Stimulated activated naive CD8-positive, alpha-beta T cell treated with anti-CD3 and anti-CD28 coated beads, Interleukin-15, amount 100 ng/mL, for 72 hours (primary cell): Measurements from ENCODE around the gene SLC7A11.
A peak's percentile ranks its signal among the peaks of the same experiment; 100 is the strongest.

Source experiments
- ATAC-seq: fragments of 150-1000 bp; cut with Tn5 transposase; 2 replicates; pipeline ENCODE4 v1.10.0; 2021; ENCODE audit warnings: mild to moderate bottlenecking, moderate library complexity
- DNase-seq, 2 donors: peaks; one replicate each; pipeline ENCODE4 v3.0.0; 2021 to 2022
- H3K27ac Mint-ChIP-seq, 2 donors: one replicate each; pipeline ENCODE4 v1.8.0; 2022; ENCODE audit warnings: mild to moderate bottlenecking in 2 of 2, mixed read lengths in 2 of 2, moderate library complexity in 2 of 2
- H3K27me3 Mint-ChIP-seq: one replicate; pipeline ENCODE4 v1.8.0; 2022; ENCODE audit warnings: mixed read lengths
- H3K4me1 Mint-ChIP-seq: one replicate; pipeline ENCODE4 v1.8.0; 2022; ENCODE audit warnings: mild to moderate bottlenecking, mixed read lengths
- H3K4me3 Mint-ChIP-seq, 2 donors: one replicate each; pipeline ENCODE4 v1.8.0; 2022; ENCODE audit warnings: mild to moderate bottlenecking in 2 of 2, mixed read lengths in 2 of 2, moderate library complexity in 1 of 2
- H3K9me3 Mint-ChIP-seq, 2 donors: one replicate each; pipeline ENCODE4 v1.8.0; 2022; ENCODE audit warnings: mixed read lengths in 2 of 2

The SLC7A11 gene

DNA sequence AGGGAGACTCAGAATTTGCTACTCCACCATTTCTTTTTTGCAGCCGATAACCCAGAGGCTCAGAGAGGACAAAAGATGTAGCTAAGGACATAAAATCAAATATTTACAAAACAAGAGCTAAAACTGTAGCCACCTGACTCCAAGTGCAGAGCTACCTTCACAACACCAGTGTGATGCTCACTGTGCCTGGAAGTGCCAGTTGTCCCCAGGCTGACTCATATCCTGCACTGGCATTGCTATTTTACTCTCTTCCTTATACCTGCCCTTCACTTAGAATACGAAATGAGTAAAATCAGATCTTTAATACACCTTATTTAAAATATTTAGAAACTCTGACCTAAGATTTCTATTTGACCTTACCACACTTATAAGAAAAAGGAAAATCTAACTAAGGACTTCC, 39.5 kb downstream of the SLC7A11 start:
- no peak overlapping the region for H3K27ac Mint-ChIP-seq
- H3K27me3 Mint-ChIP-seq, result no peaks in the 10 kb centered on the region
- no peaks in the 10 kb centered on the region for H3K4me1 Mint-ChIP-seq
- H3K9me3 Mint-ChIP-seq, result no peaks in the 10 kb centered on the region
- H3K4me3 Mint-ChIP-seq, result no peak overlapping the region
- ATAC-seq (no peak), DNase-seq (no peak)

DNA sequence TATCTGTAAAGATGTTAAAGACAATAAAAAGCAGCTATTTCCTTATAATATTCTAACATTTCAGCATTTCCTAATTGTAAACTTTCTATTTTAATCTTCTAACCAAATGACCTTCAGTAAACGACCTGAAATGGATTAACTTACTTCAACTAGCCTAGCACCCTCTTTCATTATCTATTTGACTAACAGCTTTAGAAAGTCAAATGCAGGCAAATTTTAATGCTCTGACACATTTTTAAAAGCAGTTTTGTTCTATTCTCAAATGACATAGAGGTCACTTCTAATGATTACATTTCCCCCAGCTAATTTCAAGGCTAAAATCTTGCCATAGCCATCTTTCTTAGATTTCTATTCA, 41.9 kb downstream of the SLC7A11 start:
- no peak for DNase-seq
- no peaks in the 10 kb centered on the region for H3K27me3 Mint-ChIP-seq

GRCh38 chr4:138199568-138200235, 42.4 kb downstream of the SLC7A11 start:
- H3K27ac Mint-ChIP-seq, result no peak overlapping the region
- no peak for DNase-seq
- H3K4me1 Mint-ChIP-seq, result no peaks in the 10 kb centered on the region
- no peak overlapping the region for H3K4me3 Mint-ChIP-seq
- ATAC-seq, result no peak
- no peaks in the 10 kb centered on the region for H3K9me3 Mint-ChIP-seq
- no peaks in the 10 kb centered on the region for H3K27me3 Mint-ChIP-seq

More for the DNA sequence above, 41.9 kb downstream of the SLC7A11 start:
- H3K9me3 Mint-ChIP-seq, result no peaks in the 10 kb centered on the region
- no peak overlapping the region for H3K27ac Mint-ChIP-seq
- no peak for ATAC-seq
- no peak overlapping the region for H3K4me3 Mint-ChIP-seq
- no peaks in the 10 kb centered on the region for H3K4me1 Mint-ChIP-seq

DNA sequence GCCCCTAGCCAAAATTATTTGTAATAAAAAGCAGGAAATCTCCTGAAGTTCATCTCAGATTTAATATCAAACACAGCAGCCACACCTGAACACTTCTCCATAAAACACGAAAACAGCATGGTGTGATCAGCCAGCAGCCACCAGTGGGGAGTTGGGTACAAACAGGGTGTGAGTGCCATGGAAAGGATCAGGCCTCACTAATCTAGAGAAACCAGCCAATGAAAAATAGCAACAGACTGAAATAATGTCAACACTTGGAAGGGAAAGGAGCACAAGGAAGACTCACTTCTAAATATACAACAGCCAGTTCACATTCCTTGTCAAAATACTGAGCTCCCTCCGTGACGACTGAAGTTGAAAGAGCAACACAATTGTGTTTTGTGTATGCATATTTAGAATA, 46.0 kb downstream of the SLC7A11 start:
- no peak for ATAC-seq
- Mint-ChIP-seq H3K4me3 (no peak overlapping the region), H3K4me1 (no peaks in the 10 kb centered on the region), H3K9me3 (no peaks in the 10 kb centered on the region), H3K27ac (no peak overlapping the region), H3K27me3 (no peaks in the 10 kb centered on the region)
- no peak for DNase-seq

DNA sequence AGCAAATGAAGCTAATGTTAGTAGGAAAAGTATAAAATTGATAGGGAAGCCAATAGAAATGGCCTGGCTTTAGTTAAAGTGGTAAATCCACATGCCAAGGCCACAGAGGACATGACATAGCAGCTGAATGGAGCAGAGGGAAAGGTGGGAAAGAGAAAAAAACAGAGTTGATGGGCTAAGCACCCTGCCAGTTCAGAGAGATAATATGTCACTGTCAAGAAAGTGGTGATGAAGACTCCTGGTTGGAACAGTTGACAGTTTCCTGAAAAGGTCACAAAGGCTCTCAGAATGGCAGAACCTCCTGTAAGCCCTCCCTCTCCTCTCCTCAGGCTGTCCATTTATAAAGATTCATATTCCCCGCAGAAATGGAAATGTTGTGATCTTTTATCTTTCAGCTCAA, 48.2 kb downstream of the SLC7A11 start:
- Mint-ChIP-seq H3K4me1 (no peaks in the 10 kb centered on the region), H3K27me3 (no peaks in the 10 kb centered on the region), H3K4me3 (no peak overlapping the region), H3K27ac (no peak overlapping the region), H3K9me3 (no peaks in the 10 kb centered on the region)
- ATAC-seq, result no peak
- DNase-seq, result no peak

DNA sequence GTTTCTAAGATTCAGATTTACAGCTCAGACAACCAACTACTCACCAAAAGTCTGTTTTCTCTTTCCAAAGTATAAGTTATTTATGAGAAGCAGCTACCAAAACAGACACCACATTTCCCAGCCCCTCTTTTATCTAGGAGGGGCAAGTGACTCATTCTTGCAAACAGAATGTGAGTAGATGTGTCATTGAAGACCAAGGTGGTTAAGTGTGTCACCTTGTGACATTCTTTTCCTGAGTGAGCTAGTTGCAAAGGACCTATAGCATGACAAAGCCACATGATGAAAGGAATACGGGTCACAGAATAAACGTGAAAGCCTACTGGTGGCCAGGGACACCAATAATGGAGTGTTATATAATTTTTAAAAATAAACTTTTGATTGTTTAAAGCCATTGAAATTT, 50.0 kb downstream of the SLC7A11 start:
- H3K27ac Mint-ChIP-seq, result no peak overlapping the region
- H3K9me3 Mint-ChIP-seq, result no peaks in the 10 kb centered on the region
- no peak overlapping the region for H3K4me3 Mint-ChIP-seq
- peak; percentile 70 for ATAC-seq
- no peaks in the 10 kb centered on the region for H3K4me1 Mint-ChIP-seq
- H3K27me3 Mint-ChIP-seq, result no peaks in the 10 kb centered on the region
- no peak for DNase-seq

DNA sequence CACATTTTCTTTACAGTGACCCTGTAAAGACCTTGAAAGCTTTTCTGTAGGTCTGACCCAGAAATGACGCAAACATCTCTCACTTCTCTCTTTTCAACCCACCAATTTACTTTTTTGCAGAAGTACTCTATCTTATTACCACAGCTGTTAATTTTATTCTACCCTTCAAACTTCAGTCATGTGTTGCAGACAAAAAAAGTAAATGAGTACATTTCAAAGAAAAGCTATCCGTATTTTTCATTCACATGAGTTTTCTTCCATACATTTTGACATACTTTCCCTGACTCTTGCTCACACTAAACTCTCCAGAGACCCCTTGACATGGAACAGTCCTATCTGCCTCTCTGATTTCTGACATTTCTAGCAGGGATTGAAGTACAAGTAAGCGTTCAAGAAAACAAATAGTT, 51.7 kb downstream of the SLC7A11 start:
- Mint-ChIP-seq H3K4me1 (no peaks in the 10 kb centered on the region), H3K27ac (no peak overlapping the region), H3K27me3 (no peaks in the 10 kb centered on the region), H3K4me3 (no peak overlapping the region), H3K9me3 (no peaks in the 10 kb centered on the region)
- no peak for ATAC-seq
- no peak for DNase-seq

GRCh38 chr4:138189206-138189605, 52.9 kb downstream of the SLC7A11 start:
- Mint-ChIP-seq H3K27me3 (no peaks in the 10 kb centered on the region), H3K4me3 (no peak overlapping the region), H3K4me1 (no peaks in the 10 kb centered on the region), H3K9me3 (no peaks in the 10 kb centered on the region), H3K27ac (no peak overlapping the region)
- ATAC-seq (no peak), DNase-seq (no peak)

DNA sequence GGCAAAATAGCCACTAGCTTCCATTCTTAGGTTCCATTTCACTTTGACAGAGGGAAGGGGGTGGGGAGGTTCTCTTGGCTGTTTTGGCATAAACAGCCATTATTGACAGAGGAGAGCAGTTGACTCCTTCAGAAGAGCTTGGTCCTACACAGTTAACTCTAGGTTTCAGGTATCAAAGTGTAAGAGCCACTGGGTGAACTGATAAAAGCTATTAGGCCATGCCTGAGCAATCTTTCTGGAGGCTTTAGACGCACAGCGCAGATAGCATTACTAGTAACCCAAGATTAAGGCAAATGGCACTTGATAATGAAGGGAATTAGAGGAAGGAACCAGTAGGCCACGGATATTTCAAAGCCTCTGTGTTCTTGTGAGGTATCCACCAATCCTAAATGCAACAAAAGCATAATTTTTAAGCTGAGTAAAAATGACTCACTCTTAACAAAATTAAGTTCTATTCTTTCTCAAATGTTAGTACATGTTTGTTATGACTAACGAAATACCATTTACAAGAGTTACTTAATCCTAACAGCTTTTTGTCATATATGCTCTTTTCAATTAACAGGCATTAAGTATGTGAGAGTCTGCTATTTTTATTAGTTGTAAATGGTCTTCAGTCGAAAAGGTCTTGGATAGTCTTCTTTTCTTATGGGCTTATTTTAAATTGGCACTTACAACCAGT, 53.6 kb downstream of the SLC7A11 start:
- no peaks in the 10 kb centered on the region for H3K9me3 Mint-ChIP-seq
- H3K27ac Mint-ChIP-seq, result no peak overlapping the region
- no peak for DNase-seq
- H3K27me3 Mint-ChIP-seq, result no peaks in the 10 kb centered on the region
- ATAC-seq, result no peak
- no peak overlapping the region for H3K4me3 Mint-ChIP-seq
- H3K4me1 Mint-ChIP-seq, result no peaks in the 10 kb centered on the region

DNA sequence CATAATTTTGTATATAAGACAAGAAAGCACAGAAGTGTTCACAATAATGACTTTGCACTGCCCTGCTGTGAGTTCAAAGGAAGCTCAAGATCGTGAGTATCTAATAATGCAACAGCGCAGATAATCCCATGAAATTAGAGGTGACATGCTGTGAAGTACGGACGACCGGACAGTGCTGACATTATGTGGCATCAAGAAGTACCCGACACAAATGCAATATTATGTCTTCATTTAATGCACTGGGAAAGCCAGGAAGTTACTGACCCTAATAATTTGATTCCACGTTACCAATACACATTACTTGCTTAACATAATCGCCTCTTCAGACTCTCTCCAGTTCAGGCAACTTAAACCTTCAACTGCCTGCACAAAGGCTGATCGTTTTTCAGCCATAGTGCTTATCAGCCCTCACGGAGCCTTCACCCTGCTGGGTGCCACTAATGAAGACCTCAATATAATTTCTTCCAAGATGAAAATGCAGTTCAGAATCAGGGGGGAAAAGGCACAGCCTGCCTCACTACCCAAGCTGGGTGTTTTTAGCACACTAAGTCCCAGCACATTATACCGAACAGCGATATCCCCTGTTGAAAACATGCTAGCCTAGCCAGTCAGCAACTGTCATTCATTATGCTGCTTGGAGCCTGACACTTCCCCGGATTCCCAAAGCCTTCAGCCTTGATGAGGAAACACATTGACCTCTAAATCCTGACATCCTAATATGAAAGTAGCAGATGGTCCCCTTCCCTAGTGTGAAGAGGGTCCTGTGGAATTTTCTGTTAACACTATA, 56.1 kb downstream of the SLC7A11 start:
- Mint-ChIP-seq H3K9me3 (no peaks in the 10 kb centered on the region), H3K27ac (no peak overlapping the region), H3K27me3 (no peaks in the 10 kb centered on the region), H3K4me1 (no peaks in the 10 kb centered on the region), H3K4me3 (no peak overlapping the region)
- ATAC-seq (no peak), DNase-seq (no peak)

DNA sequence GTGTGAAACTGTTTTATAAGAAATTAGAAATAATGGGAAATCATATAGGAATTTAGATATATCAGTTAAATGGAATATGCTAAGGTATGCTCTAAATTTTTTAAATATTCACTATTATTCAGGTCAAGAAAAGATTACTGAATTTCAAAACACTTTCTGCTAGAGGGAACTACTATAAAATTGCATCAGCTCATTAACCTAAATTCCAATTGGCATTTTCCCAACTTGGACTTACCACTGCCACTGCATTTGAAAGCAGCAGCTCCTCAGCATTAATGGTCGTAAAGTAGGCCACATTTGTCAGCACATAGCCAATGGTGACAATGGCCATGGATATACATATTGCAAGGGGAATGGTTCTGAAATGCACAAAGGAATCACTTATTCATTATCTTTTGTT, 57.3 kb downstream of the SLC7A11 start:
- Mint-ChIP-seq H3K9me3 (no peaks in the 10 kb centered on the region), H3K4me3 (no peak overlapping the region), H3K27me3 (no peaks in the 10 kb centered on the region), H3K27ac (no peak overlapping the region), H3K4me1 (no peaks in the 10 kb centered on the region)
- DNase-seq (no peak), ATAC-seq (no peak)

DNA sequence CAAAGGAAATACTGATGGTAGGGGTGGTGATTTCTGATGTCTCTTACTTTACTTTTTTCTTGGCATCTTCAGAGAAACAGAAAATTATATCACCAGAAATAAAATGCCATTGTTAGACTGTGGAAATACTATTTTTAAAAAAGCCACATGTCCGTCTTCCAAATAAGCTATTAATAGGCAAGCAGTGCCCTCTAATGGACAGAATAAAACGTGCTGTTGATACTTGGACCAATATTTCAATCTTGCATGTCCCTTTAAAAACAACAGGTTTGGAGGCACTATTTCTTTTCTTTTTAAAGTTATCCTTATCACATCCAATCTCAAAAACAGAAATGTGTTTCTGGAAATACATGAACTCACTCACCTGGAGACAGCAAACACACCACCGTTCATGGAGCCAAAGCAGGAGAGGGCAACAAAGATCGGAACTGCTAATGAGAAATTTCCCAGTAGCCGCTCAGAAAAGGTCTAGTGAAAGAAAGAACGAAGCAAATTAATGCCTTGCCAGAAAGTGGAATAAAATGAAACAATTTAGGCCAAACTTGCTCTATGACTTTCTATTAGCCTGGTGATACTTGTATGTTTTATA, 59.2 kb downstream of the SLC7A11 start:
- DNase-seq (no peak), ATAC-seq (no peak)
- no peak overlapping the region for H3K27ac Mint-ChIP-seq
- no peaks in the 10 kb centered on the region for H3K4me1 Mint-ChIP-seq
- H3K4me3 Mint-ChIP-seq, result no peak overlapping the region
- no peaks in the 10 kb centered on the region for H3K27me3 Mint-ChIP-seq
- peaks cover 0 to 5% of the 10 kb centered on the region in 2 donors for H3K9me3 Mint-ChIP-seq

- no peaks in the 10 kb centered on the region for H3K27me3 Mint-ChIP-seq
- H3K9me3 Mint-ChIP-seq, result peaks cover 0 to 7% of the 10 kb centered on the region in 2 donors
- H3K4me3 Mint-ChIP-seq, result no peak overlapping the region
- no peak for DNase-seq
- no peaks in the 10 kb centered on the region for H3K4me1 Mint-ChIP-seq
- ATAC-seq, result no peak
- H3K27ac Mint-ChIP-seq, result peak overlapping the region in 1 of 2 donors; percentile 63
These were observed 60.9 kb downstream of the SLC7A11 start for GRCh38 chr4:138181287-138181686.

GRCh38 chr4:138178566-138178965, 63.6 kb downstream of the SLC7A11 start:
- peaks cover 0 to 7% of the 10 kb centered on the region in 2 donors for H3K9me3 Mint-ChIP-seq
- no peak overlapping the region for H3K4me3 Mint-ChIP-seq
- DNase-seq, result no peak
- no peak overlapping the region for H3K27ac Mint-ChIP-seq
- H3K27me3 Mint-ChIP-seq, result no peaks in the 10 kb centered on the region
- H3K4me1 Mint-ChIP-seq, result no peaks in the 10 kb centered on the region
- ATAC-seq, result no peak

GRCh38 chr4:138177278-138177968, 64.7 kb downstream of the SLC7A11 start:
- Mint-ChIP-seq H3K9me3 (peaks cover 0 to 7% of the 10 kb centered on the region in 2 donors), H3K27me3 (no peaks in the 10 kb centered on the region), H3K27ac (no peak overlapping the region), H3K4me3 (no peak overlapping the region), H3K4me1 (no peaks in the 10 kb centered on the region)
- no peak for ATAC-seq
- DNase-seq, result no peak
